ENCODE data around the gene FXYD2.

The FXYD2 gene

DNA sequence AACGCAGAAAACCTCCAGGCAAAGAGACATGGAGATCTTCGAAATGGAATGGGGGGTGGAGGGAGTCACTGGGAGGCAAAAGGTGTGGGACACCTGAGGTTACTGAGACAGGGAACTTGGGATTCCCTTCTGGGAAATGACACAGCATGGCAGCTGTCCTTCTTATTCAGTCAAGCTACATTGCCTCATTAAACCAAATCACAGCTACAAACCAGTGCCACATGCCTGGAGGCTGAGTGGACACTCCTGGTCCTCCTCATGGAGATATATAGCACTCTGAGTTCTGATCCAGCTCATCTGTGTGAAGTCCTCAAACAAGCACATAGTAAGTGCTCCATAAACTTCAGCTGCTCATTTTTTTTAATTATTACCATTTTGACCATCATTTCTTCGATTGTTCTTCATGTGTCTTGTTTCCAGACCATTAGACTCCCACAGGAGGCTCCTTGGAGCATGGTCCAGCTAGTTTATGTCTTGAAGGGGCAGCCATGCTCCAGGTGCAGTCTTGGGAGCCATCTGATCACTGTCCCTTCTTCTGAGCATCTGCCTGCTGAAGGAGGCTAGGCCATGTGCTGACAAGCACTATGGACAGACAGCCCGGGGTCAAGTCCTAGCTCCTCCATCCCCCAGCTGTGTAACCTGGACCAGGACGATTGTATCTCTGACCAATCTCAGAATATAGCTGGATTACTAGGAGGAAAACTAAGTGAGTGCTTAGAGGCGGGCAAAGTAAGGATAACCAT is 9.7 kb upstream of the FXYD2 start:
- no peak for TF ChIP-seq SUZ12 (IDR thresholded peaks at IDR 0.05; ENCODE audit: extremely low read depth, insufficient read depth, insufficient read length)
- TF ChIP-seq ZNF274 (IDR thresholded peaks at IDR 0.05; ENCODE audit: low read depth, low read length): no peak
- TF ChIP-seq YY1 (IDR thresholded peaks at IDR 0.05; ENCODE audit: insufficient read depth, insufficient read length): no peak
- DNase-seq (ENCODE audit: low read depth, low spot score): no peak
- Histone ChIP-seq H3K9ac (ENCODE audit: insufficient read length, low read depth) (no peak overlapping the region), H3K4me3 (ENCODE audit: insufficient read length, low read depth) (no peak overlapping the region), H3K9me3 (ENCODE audit: insufficient read depth, low read length) (no peaks in the 10 kb centered on the region), H3K4me1 (ENCODE audit: insufficient read depth, insufficient read length) (peaks cover 7% of the 10 kb centered on the region), H3K27me3 (ENCODE audit: insufficient read depth, insufficient read length) (no peaks in the 10 kb centered on the region), H3K36me3 (ENCODE audit: insufficient read depth, insufficient read length, low read length) (no peaks in the 10 kb centered on the region)

DNA sequence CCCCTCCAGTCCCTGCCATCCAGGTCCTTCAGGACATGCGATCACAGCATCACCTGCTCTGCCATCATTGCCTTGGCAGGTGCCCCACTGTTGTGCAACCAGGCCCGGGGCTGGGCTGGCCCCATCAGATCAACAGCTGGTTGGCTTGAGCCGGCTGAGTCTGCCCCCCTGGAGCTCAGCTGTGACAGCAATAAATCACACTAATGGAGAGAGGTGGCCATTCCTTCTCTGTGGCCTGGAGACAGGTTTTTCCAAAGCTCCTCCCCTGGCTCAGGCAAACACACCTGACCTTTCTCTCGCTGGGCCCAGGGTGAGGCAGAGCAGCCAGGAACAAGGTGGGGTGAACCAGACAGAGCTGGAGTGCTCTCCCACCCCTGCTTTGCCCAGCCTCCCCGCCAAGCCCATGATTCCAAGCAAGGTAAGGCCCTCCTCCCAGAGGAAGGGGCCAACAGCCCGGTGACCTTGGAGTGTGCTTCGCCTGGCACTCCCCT is 8.9 kb upstream of the FXYD2 start:
- no peaks in the 10 kb centered on the region for H3K9me3 ChIP-seq (ENCODE audit: insufficient read depth, low read length)
- no peak overlapping the region for H3K9ac ChIP-seq (ENCODE audit: insufficient read length, low read depth)
- H3K27me3 ChIP-seq (ENCODE audit: insufficient read depth, insufficient read length): no peaks in the 10 kb centered on the region
- H3K36me3 ChIP-seq (ENCODE audit: insufficient read depth, insufficient read length, low read length): no peaks in the 10 kb centered on the region
- H3K4me1 ChIP-seq (ENCODE audit: insufficient read depth, insufficient read length): peaks cover 11% of the 10 kb centered on the region
- DNase-seq (ENCODE audit: low read depth, low spot score): no peak
- no peak overlapping the region for H3K4me3 ChIP-seq (ENCODE audit: insufficient read length, low read depth)
- TF ChIP-seq ZNF274 (IDR thresholded peaks at IDR 0.05; ENCODE audit: low read depth, low read length) (no peak), YY1 (IDR thresholded peaks at IDR 0.05; ENCODE audit: insufficient read depth, insufficient read length) (no peak), SUZ12 (IDR thresholded peaks at IDR 0.05; ENCODE audit: extremely low read depth, insufficient read depth, insufficient read length) (no peak)

DNA sequence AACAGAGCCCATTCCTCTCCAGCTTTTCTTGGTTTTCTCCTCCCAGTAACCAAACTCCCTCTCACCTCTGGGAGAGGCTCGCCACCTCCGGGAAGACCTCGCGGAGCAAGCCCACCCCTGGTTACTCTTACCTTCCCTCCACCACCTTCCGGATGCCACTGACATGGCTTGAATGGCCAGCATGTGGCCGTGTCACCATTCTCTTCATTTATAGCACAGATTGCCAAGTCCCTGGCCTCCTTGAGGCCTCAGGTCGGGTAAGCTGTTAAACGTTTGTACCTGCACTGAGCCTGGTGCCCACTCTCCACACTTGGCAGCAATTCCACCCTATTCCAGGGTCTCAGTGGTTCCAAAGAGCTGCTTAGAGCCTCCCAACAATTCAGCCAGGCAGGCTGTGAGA is 8.0 kb upstream of the FXYD2 start:
- Histone ChIP-seq H3K27me3 (ENCODE audit: insufficient read depth, insufficient read length) (no peaks in the 10 kb centered on the region), H3K4me1 (ENCODE audit: insufficient read depth, insufficient read length) (peaks cover 12% of the 10 kb centered on the region), H3K36me3 (ENCODE audit: insufficient read depth, insufficient read length, low read length) (no peaks in the 10 kb centered on the region), H3K9ac (ENCODE audit: insufficient read length, low read depth) (no peak overlapping the region), H3K4me3 (ENCODE audit: insufficient read length, low read depth) (no peak overlapping the region), H3K9me3 (ENCODE audit: insufficient read depth, low read length) (no peaks in the 10 kb centered on the region)
- no peak for DNase-seq (ENCODE audit: low read depth, low spot score)
- TF ChIP-seq YY1 (IDR thresholded peaks at IDR 0.05; ENCODE audit: insufficient read depth, insufficient read length): no peak
- TF ChIP-seq ZNF274 (IDR thresholded peaks at IDR 0.05; ENCODE audit: low read depth, low read length): no peak
- no peak for TF ChIP-seq SUZ12 (IDR thresholded peaks at IDR 0.05; ENCODE audit: extremely low read depth, insufficient read depth, insufficient read length)

DNA sequence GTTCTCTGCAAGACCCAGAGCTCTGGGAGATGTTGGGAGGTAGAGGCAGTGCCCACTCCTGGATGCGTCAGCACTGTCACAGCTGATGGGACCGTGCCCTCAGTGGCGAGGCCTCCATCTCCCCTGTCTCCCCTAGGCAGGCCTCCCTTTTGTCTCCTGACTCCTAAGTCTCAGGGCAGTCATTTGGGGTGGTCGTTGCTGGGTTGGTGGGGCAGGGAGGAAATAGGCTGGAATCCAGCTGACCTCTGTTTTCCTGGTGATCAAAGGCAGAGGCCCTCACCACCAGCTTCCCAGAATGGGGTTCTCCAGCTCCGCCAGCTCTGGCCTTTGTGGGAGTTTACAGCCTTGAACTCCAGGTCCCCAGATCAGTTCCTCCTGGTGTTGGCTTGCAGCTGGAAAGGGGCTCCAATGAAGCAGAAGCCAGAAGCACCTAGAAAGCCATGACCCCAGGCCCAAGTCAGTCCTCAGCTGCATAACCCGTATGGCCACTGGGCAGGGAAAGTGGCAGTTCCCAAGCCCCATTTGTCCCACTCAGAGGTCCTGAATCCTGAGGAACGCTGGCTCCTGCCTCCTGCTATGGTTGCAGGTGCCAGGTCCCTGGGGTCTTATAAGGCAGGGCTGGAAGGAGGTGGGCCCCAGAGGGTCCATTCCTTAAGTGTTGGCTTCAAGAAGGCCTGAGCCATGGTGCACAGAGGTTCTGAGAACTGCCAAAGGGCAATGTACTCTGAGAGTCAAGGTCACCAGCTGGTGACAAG is 7.3 kb upstream of the FXYD2 start:
- Histone ChIP-seq H3K27me3 (ENCODE audit: insufficient read depth, insufficient read length) (no peaks in the 10 kb centered on the region), H3K4me3 (ENCODE audit: insufficient read length, low read depth) (no peak overlapping the region), H3K9ac (ENCODE audit: insufficient read length, low read depth) (no peak overlapping the region), H3K4me1 (ENCODE audit: insufficient read depth, insufficient read length) (peaks cover 12% of the 10 kb centered on the region), H3K36me3 (ENCODE audit: insufficient read depth, insufficient read length, low read length) (no peaks in the 10 kb centered on the region), H3K9me3 (ENCODE audit: insufficient read depth, low read length) (no peaks in the 10 kb centered on the region)
- no peak for DNase-seq (ENCODE audit: low read depth, low spot score)
- TF ChIP-seq YY1 (IDR thresholded peaks at IDR 0.05; ENCODE audit: insufficient read depth, insufficient read length) (no peak), SUZ12 (IDR thresholded peaks at IDR 0.05; ENCODE audit: extremely low read depth, insufficient read depth, insufficient read length) (no peak), ZNF274 (IDR thresholded peaks at IDR 0.05; ENCODE audit: low read depth, low read length) (no peak)

DNA sequence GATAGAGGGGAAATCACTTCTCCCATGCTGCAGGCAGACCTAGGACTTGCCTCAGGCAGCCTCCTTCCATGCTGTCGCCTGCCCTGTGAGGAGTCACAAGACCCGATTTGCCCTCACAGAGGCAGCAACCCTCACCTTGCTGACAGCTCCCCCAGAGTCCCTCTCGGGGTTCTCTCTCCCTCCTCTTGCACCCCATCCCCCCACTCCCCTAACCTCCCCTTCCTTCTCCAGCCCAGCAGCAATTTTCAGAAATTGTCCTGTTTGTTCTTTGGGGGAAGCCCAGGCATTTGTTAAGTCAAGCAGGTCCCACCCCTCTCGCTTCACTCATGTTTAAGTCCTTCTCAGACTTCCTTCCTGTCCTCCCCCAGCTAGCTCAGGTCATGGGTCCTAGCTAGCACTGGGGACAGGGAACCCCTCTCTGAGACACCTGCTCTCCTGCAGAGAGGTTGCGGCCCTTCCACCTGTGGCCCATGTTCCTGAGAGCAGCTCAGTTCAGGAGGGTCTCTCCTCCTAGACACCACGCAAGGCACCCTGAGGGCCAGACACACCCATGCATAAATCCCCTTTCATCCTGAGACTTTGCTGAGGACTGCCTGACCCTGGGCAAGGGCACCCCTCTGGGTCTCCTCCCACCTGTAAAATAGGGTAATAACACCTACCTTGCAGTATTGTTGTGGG is 6.3 kb upstream of the FXYD2 start:
- H3K9ac ChIP-seq (ENCODE audit: insufficient read length, low read depth): no peak overlapping the region
- no peak for TF ChIP-seq SUZ12 (IDR thresholded peaks at IDR 0.05; ENCODE audit: extremely low read depth, insufficient read depth, insufficient read length)
- no peak for TF ChIP-seq ZNF274 (IDR thresholded peaks at IDR 0.05; ENCODE audit: low read depth, low read length)
- TF ChIP-seq YY1 (IDR thresholded peaks at IDR 0.05; ENCODE audit: insufficient read depth, insufficient read length): no peak
- no peak for DNase-seq (ENCODE audit: low read depth, low spot score)
- no peaks in the 10 kb centered on the region for H3K9me3 ChIP-seq (ENCODE audit: insufficient read depth, low read length)
- H3K36me3 ChIP-seq (ENCODE audit: insufficient read depth, insufficient read length, low read length): no peaks in the 10 kb centered on the region
- H3K27me3 ChIP-seq (ENCODE audit: insufficient read depth, insufficient read length): no peaks in the 10 kb centered on the region
- no peak overlapping the region for H3K4me3 ChIP-seq (ENCODE audit: insufficient read length, low read depth)
- peaks cover 12% of the 10 kb centered on the region for H3K4me1 ChIP-seq (ENCODE audit: insufficient read depth, insufficient read length)

DNA sequence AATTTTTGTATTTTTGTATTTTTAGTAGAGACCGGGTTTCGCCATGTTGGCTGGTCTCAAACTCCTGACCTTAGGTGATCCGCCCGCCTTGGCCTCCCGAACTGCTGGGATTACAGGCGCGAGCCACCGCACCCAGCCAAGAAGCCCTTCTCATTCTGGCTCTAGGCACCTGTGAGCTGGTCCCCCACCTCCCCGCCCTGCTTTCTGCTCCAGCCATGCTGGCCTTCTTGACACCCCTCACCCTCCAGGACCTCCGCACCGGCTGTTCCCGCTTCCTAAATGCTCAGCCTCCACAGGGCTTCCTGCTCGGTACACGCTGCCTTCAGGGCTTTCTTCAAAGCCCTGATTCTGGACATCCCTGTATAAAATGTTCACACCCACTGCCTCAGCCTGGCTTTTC is 5.5 kb upstream of the FXYD2 start:
- Histone ChIP-seq H3K27me3 (ENCODE audit: insufficient read depth, insufficient read length) (no peaks in the 10 kb centered on the region), H3K4me1 (ENCODE audit: insufficient read depth, insufficient read length) (peaks cover 12% of the 10 kb centered on the region), H3K4me3 (ENCODE audit: insufficient read length, low read depth) (no peak overlapping the region), H3K9ac (ENCODE audit: insufficient read length, low read depth) (no peak overlapping the region), H3K36me3 (ENCODE audit: insufficient read depth, insufficient read length, low read length) (no peaks in the 10 kb centered on the region), H3K9me3 (ENCODE audit: insufficient read depth, low read length) (no peaks in the 10 kb centered on the region)
- DNase-seq (ENCODE audit: low read depth, low spot score): no peak
- no peak for TF ChIP-seq ZNF274 (IDR thresholded peaks at IDR 0.05; ENCODE audit: low read depth, low read length)
- no peak for TF ChIP-seq YY1 (IDR thresholded peaks at IDR 0.05; ENCODE audit: insufficient read depth, insufficient read length)

DNA sequence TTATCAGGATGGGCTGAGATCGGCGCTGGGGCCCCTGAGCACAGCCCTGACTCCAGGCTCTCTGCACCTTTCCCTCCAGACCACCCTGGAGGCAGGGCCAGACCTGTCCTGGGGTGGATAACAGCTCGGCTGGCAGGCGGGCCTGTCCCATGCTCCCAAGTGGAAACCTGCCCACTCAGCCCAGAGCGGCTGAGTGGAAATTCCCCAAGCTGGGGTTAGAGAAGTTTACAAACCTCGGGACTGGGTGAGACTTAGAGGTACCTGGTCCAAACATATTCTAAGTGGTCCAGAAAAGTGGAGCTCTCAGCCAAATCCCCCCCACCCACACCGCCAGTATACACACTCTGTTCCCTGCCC is 4.8 kb upstream of the FXYD2 start:
- no peaks in the 10 kb centered on the region for H3K36me3 ChIP-seq (ENCODE audit: insufficient read depth, insufficient read length, low read length)
- no peak for TF ChIP-seq ZNF274 (IDR thresholded peaks at IDR 0.05; ENCODE audit: low read depth, low read length)
- no peak for TF ChIP-seq SUZ12 (IDR thresholded peaks at IDR 0.05; ENCODE audit: extremely low read depth, insufficient read depth, insufficient read length)
- TF ChIP-seq YY1 (IDR thresholded peaks at IDR 0.05; ENCODE audit: insufficient read depth, insufficient read length): no peak
- H3K9ac ChIP-seq (ENCODE audit: insufficient read length, low read depth): no peak overlapping the region
- peaks cover 14% of the 10 kb centered on the region for H3K4me1 ChIP-seq (ENCODE audit: insufficient read depth, insufficient read length)
- H3K4me3 ChIP-seq (ENCODE audit: insufficient read length, low read depth): no peak overlapping the region
- DNase-seq (ENCODE audit: low read depth, low spot score): no peak
- H3K27me3 ChIP-seq (ENCODE audit: insufficient read depth, insufficient read length): no peaks in the 10 kb centered on the region
- H3K9me3 ChIP-seq (ENCODE audit: insufficient read depth, low read length): no peaks in the 10 kb centered on the region
